HL-60/S4 treated with retinoic acid at 250 ng/mL for 4 days and 3 days (cell line): ENCODE measurements around the gene HECTD2.

Experiments
- in situ Hi-C: fragments of 300-500 bp; cut with MboI; formaldehyde crosslinking; loops from 2 replicates; pipeline ENCODE4 v1.7.0; 2022; ENCODE audit warnings: low sequenced_read_pairs

Gene HECTD2

DNA sequence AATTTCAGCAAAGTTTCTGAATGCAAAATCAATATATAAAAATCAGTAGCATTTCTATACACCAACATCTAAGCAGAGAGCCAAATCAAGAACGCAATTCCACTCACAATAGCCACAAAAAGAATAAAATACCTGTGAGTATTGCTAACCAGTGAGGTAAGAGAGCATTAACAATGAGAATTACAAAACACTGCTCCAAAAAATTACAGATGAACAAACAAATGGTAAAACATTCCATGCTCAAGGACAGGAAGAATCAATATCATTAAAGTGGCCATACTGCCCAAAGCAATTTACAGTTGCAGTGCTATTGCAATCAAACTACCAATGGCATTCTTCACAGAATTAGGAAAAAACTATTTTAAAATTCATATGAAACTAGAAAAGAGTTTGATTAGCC is 61.5 kb downstream of the HECTD2 start:
- in situ Hi-C loops = no loop called here

DNA sequence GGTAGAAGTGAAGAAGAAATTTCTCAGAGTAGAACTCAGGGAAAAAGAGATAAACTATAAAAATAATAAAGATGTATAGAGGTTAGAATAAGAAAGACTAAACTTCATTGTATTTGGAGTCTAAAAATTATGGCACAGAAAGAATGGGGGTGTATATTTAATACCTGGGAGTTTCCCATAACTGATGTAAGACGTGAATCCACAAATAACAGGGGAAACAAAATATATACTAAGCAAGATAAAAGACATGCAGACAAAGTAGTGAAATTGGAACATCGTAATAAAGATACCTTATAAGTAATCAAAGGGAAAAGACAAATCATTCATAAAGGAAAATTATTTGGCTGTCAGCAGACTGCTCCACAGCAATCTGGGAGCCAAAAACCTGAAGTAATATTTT is 62.8 kb downstream of the HECTD2 start:
- in situ Hi-C loops = no loop called here

- in situ Hi-C loops = no loop called here
These were observed 63.9 kb downstream of the HECTD2 start for GRCh38 chr10:91474009-91474408.

DNA sequence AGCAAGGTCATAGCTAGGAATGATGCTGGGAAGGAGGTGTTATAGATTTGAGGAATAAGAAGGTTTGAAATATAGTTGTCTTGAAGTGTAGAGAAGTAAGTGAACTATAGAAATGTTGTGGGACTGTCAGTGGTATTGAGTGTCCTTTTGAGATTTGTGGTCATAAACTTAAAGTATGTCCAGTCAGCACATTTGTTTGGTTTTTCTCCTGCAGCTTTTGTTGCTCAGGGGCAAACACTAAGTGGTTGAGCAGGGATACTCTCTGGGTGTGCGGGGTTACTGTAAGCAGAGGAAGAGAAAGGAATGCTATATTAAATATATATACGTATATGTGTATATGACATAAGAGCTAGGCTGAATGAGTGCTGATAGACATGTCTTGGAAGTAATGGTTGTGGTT is 67.1 kb downstream of the HECTD2 start:
- in situ Hi-C loops = no loop called here

GRCh38 chr10:91479583-91479982 is 69.4 kb downstream of the HECTD2 start:
- in situ Hi-C loops = no loop called here

GRCh38 chr10:91487911-91488582 is 77.9 kb downstream of the HECTD2 start:
- in situ Hi-C loops = no loop called here

GRCh38 chr10:91493313-91493712 is 83.2 kb downstream of the HECTD2 start:
- in situ Hi-C loops = no loop called here

- in situ Hi-C loops = no loop called here
These were observed 85.3 kb downstream of the HECTD2 start for GRCh38 chr10:91495402-91495801.

- in situ Hi-C loops = no loop called here
These were observed 85.9 kb downstream of the HECTD2 start for GRCh38 chr10:91496016-91496415.

DNA sequence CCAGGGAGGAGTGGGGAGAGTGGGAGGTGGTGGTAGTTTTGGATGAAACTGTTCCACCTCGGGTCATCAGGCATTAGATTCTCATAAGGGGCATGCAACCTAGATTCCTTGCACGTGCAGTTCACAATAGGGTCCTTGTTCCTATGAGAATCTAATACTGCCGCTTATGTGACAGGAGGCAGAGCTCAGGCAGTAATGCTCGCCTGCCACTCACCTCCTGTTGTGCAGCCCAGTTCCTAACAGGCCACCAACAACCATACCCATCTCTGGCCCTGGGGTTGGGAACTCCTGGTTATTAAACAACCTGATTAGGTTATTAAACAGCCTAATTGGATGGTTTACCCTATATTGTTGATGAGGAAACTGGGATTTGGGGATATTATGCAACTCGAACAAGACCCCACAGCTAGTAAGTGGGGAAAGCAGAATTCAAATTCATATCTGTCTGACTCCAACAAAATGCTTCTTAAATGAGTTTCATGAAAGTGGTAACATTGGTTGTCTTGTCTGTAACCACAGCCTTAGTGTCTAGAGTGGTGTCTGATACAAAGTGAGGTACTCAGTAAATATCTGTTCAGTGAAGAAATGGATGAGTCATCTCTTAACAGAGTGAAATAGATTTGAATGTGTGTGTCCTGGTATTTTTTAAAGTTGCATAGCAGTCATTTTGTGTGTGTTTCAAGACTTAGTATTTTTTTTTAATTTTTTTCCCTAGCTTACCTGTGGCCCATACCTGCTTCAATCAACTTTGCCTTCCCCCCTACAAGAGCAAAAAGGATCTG is 101.6 kb downstream of the HECTD2 start:
- in situ Hi-C loops = no loop called here

DNA sequence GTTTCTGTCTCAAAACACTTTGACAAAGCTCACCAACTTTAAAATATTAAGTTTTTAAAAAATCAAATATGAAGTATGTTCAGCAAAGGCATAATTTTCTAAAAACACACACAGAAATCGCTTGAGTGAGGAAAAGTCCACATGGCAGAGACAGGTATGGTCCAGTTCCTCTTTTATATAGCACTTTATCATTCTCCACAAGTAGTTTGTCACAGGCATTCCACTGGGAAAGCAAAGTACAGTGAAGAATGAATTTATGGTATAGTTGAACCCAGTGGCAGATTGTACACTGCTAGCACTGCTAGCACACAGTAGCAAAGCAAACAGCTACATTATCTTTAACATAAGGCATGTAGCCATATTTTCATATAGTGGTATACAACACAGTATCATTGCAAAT is 102.3 kb downstream of the HECTD2 start:
- in situ Hi-C loops = no loop called here

GRCh38 chr10:91513598-91514424 is 103.7 kb downstream of the HECTD2 start:
- in situ Hi-C loops = no loop called here

- in situ Hi-C loops = no loop called here
These were observed 104.6 kb downstream of the HECTD2 start for GRCh38 chr10:91514787-91515186.

GRCh38 chr10:91517394-91517793 is 107.2 kb downstream of the HECTD2 start:
- in situ Hi-C loops = no loop called here

DNA sequence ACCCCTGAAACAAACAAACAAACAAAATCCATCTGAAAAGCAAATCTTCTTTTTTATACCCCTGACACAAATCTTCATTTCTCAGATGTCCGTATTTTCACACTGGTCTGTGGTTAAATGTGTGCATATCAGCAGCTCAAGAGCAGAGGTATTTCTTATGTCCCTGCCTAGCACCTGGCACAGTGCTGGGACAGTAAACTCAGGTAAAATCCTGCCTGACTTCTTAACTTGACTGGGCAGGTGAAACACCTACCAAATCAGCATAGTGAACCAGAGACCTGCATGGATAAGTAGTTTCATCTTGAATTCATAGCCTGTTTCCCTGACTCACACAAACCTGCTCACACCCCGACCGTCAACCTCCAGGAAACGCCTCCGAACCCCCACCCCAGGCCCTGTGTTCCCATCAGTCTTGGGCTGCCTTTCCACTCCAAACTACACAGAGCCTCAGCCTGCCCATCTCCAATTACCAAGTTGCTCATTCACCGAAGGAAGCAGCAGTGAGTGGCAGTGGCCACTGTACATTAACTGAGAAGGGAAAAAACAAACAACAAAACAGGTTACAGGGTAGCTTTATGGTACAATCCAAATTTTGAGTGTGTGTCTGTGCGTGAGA is 109.9 kb downstream of the HECTD2 start:
- in situ Hi-C loops = no loop called here

DNA sequence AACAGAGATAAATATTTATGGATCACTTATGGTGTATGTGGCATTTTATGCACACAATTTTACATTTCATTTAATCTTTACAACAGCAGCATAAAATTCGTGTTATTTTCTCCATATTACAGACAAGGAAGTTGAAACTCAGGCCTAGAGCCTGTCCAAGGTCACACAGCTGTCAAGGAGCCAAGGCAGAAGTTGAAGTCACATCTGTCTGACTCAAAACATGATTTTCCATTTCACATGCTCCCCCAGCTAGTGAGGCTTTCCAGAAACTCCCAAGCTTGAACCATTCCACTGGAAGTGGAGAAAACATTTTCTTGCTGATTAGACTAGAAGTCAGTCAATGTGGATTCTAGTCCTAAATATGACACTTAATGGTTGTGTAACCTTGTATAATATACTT is 110.5 kb downstream of the HECTD2 start:
- in situ Hi-C loops = no loop called here

GRCh38 chr10:91521439-91521838 is 111.3 kb downstream of the HECTD2 start:
- in situ Hi-C loops = no loop called here

- in situ Hi-C loops = no loop called here
These were observed 116.0 kb downstream of the HECTD2 start for GRCh38 chr10:91525896-91526712.

- in situ Hi-C loops = no loop called here
These were observed 117.9 kb downstream of the HECTD2 start for GRCh38 chr10:91528080-91528479.

- in situ Hi-C loops = no loop called here
These were observed 118.6 kb downstream of the HECTD2 start for GRCh38 chr10:91528768-91529167.
